PC-9 (cell line): ENCODE data around the gene RGS3.

Experiments used
- CTCF ChIP-seq: fragments of 200-600 bp; sonication (generic); conservative IDR thresholded peaks from 2 replicates; pipeline ENCODE4 v1.6.1; 2017; ENCODE audit warnings: mixed run types, antibody characterized with exemption, mild to moderate bottlenecking, moderate library complexity
- EZH2 ChIP-seq: fragments of 200-600 bp; sonication (generic); IDR thresholded peaks from 2 replicates; pipeline ENCODE4 v1.8.0; 2017; ENCODE audit warnings: antibody characterized with exemption, low read depth

GRCh38 chr9:113566016-113566711 is 102.6 kb downstream of the RGS3 start:
- TF ChIP-seq CTCF = no peak
- no peak for TF ChIP-seq EZH2
